Measurements from ENCODE around the gene FOXC1. TPM values are rescaled to one million over a fixed set of nuclear protein-coding genes. Genes with fewer than 3 reads are reported as not detected.

FOXC1 gene
- total RNA-seq, 2 experiments from 2014 or later = not detected

GRCh38 chr6:1624058-1624850, 14.5 kb downstream of the FOXC1 start:
- Histone ChIP-seq H2AFZ (ENCODE audit: low read length) (no peak overlapping the region), H3K4me2 (ENCODE audit: low read length) (no peak overlapping the region), H3K36me3 (ENCODE audit: insufficient read depth, low read length) (no peaks in the 10 kb centered on the region), H3K4me1 (ENCODE audit: insufficient read depth, low read length, poor library complexity, severe bottlenecking) (no peaks in the 10 kb centered on the region), H3K27ac (ENCODE audit: low read depth, low read length, poor library complexity, severe bottlenecking) (no peak overlapping the region), H3K9me3 (ENCODE audit: low read length) (no peaks in the 10 kb centered on the region), H3K79me2 (ENCODE audit: insufficient read depth, low read depth, low read length) (no peaks in the 10 kb centered on the region), H3K9me2 (ENCODE audit: insufficient read depth, low read length) (no peaks in the 10 kb centered on the region), H3K4me3 (ENCODE audit: low read depth, low read length, poor library complexity, severe bottlenecking) (no peak overlapping the region), H4K20me1 (ENCODE audit: insufficient read depth, low read length) (no peaks in the 10 kb centered on the region; the same call in 1 of the 2 replicates)
- CTCF ChIA-PET (ENCODE audit: unreplicated experiment) = no interaction called here
- BruUV-seq (replicated peaks) = no TSS peak
- intact Hi-C loops (cut with micrococcal nuclease; ENCODE audit: unreplicated experiment) = no loop called here
- DNase-seq (ENCODE audit: low spot score) = no peak
- POLR2A ChIA-PET = no interaction called here
- TF ChIP-seq CTCF (conservative IDR thresholded peaks at IDR 0.05; ENCODE audit: low read length) (no peak), EZH2phosphoT487 (IDR thresholded peaks at IDR 0.05; ENCODE audit: borderline replicate concordance, low read depth, low read length) (no peak)

- no peaks in the 10 kb centered on the region for H3K36me3 ChIP-seq (ENCODE audit: insufficient read depth, low read length)
- ChIA-PET POLR2A (no interaction called here), CTCF (ENCODE audit: unreplicated experiment) (no interaction called here)
- H3K9me2 ChIP-seq (ENCODE audit: insufficient read depth, low read length) = no peaks in the 10 kb centered on the region
- no peak for TF ChIP-seq CTCF (conservative IDR thresholded peaks at IDR 0.05; ENCODE audit: low read length)
- TF ChIP-seq EZH2phosphoT487 (IDR thresholded peaks at IDR 0.05; ENCODE audit: borderline replicate concordance, low read depth, low read length) = no peak
- intact Hi-C loops (cut with micrococcal nuclease; ENCODE audit: unreplicated experiment) = no loop called here
- H4K20me1 ChIP-seq (ENCODE audit: insufficient read depth, low read length) = no peaks in the 10 kb centered on the region; the same call in 1 of the 2 replicates
- H3K79me2 ChIP-seq (ENCODE audit: insufficient read depth, low read depth, low read length) = no peaks in the 10 kb centered on the region
- BruUV-seq (replicated peaks) = no TSS peak
- H2AFZ ChIP-seq (ENCODE audit: low read length) = no peak overlapping the region
- no peak overlapping the region for H3K27ac ChIP-seq (ENCODE audit: low read depth, low read length, poor library complexity, severe bottlenecking)
- no peaks in the 10 kb centered on the region for H3K4me1 ChIP-seq (ENCODE audit: insufficient read depth, low read length, poor library complexity, severe bottlenecking)
- H3K9me3 ChIP-seq (ENCODE audit: low read length) = no peaks in the 10 kb centered on the region
- DNase-seq (ENCODE audit: low spot score) = no peak
- H3K4me3 ChIP-seq (ENCODE audit: low read depth, low read length, poor library complexity, severe bottlenecking) = no peak overlapping the region
- H3K4me2 ChIP-seq (ENCODE audit: low read length) = no peak overlapping the region
These were observed 15.4 kb downstream of the FOXC1 start for GRCh38 chr6:1624851-1625781.
